HUES48 (cell line): ENCODE results near the gene LAMA2.

Experiments
- H3K27ac ChIP-seq: one replicate; pipeline ENCODE4 v1.7.0; 2013; ENCODE audit warnings: low read depth, low read length, inconsistent platforms
- H3K27me3 ChIP-seq: 2 replicates; pipeline ENCODE4 v1.6.1; 2013; ENCODE audit warnings: mild to moderate bottlenecking, low read length; ENCODE audit not compliant: control insufficient read depth, insufficient read depth
- H3K36me3 ChIP-seq: 2 replicates; pipeline ENCODE4 v1.6.1; 2013; ENCODE audit warnings: low read length; ENCODE audit not compliant: control insufficient read depth, insufficient read depth
- H3K4me1 ChIP-seq: 2 replicates; pipeline ENCODE4 v1.6.1; 2013; ENCODE audit warnings: mild to moderate bottlenecking, low read length; ENCODE audit not compliant: control insufficient read depth, insufficient read depth
- H3K4me3 ChIP-seq: 2 replicates; pipeline ENCODE4 v1.5.1; 2013; ENCODE audit warnings: mild to moderate bottlenecking, low read depth, low read length
- H3K9ac ChIP-seq: 2 replicates; pipeline ENCODE4 v1.6.1; 2013; ENCODE audit warnings: mild to moderate bottlenecking, low read depth, low read length, moderate library complexity
- H3K9me3 ChIP-seq: 2 replicates; pipeline ENCODE4 v1.6.1; 2013; ENCODE audit warnings: low read length; ENCODE audit not compliant: control insufficient read depth, insufficient read depth

LAMA2 gene

GRCh38 chr6:128903715-128904114, 20.8 kb downstream of the LAMA2 start:
- Histone ChIP-seq H3K9me3 (no peaks in the 10 kb centered on the region), H3K27me3 (no peaks in the 10 kb centered on the region), H3K27ac (no peak overlapping the region), H3K9ac (no peak overlapping the region), H3K4me3 (no peak overlapping the region), H3K4me1 (no peaks in the 10 kb centered on the region), H3K36me3 (no peaks in the 10 kb centered on the region)

- no peaks in the 10 kb centered on the region for H3K36me3 ChIP-seq
- H3K4me3 ChIP-seq: no peak overlapping the region
- no peak overlapping the region for H3K27ac ChIP-seq
- H3K9me3 ChIP-seq: no peaks in the 10 kb centered on the region
- H3K9ac ChIP-seq: no peak overlapping the region
- no peaks in the 10 kb centered on the region for H3K27me3 ChIP-seq
- H3K4me1 ChIP-seq: no peaks in the 10 kb centered on the region; the same call in 1 of the 2 replicates
Measured at GRCh38 chr6:128914051-128914450, 31.1 kb downstream of the LAMA2 start.

- H3K27me3 ChIP-seq: no peaks in the 10 kb centered on the region
- no peak overlapping the region for H3K9ac ChIP-seq
- no peak overlapping the region for H3K27ac ChIP-seq
- no peak overlapping the region for H3K4me3 ChIP-seq
- H3K9me3 ChIP-seq: no peaks in the 10 kb centered on the region
- no peaks in the 10 kb centered on the region for H3K36me3 ChIP-seq
- H3K4me1 ChIP-seq: no peaks in the 10 kb centered on the region; the same call in 1 of the 2 replicates
Measured at GRCh38 chr6:128918886-128919285, 35.9 kb downstream of the LAMA2 start.

GRCh38 chr6:128919412-128920180, 36.7 kb downstream of the LAMA2 start:
- H3K27ac ChIP-seq: no peak overlapping the region
- H3K36me3 ChIP-seq: no peaks in the 10 kb centered on the region
- no peak overlapping the region for H3K9ac ChIP-seq
- H3K4me1 ChIP-seq: no peaks in the 10 kb centered on the region; the same call in 1 of the 2 replicates
- H3K27me3 ChIP-seq: no peaks in the 10 kb centered on the region
- H3K4me3 ChIP-seq: no peak overlapping the region
- H3K9me3 ChIP-seq: no peaks in the 10 kb centered on the region

GRCh38 chr6:128925765-128926164, 42.8 kb downstream of the LAMA2 start:
- Histone ChIP-seq H3K9ac (no peak overlapping the region), H3K4me1 (no peaks in the 10 kb centered on the region), H3K4me3 (no peak overlapping the region), H3K9me3 (no peaks in the 10 kb centered on the region), H3K36me3 (no peaks in the 10 kb centered on the region), H3K27ac (no peak overlapping the region), H3K27me3 (no peaks in the 10 kb centered on the region)

GRCh38 chr6:128929869-128930268, 46.9 kb downstream of the LAMA2 start:
- Histone ChIP-seq H3K36me3 (no peaks in the 10 kb centered on the region), H3K9me3 (no peaks in the 10 kb centered on the region), H3K9ac (no peak overlapping the region), H3K27me3 (no peaks in the 10 kb centered on the region), H3K4me3 (no peak overlapping the region), H3K27ac (no peak overlapping the region), H3K4me1 (no peaks in the 10 kb centered on the region)

GRCh38 chr6:128930321-128930720, 47.4 kb downstream of the LAMA2 start:
- H3K9ac ChIP-seq: no peak overlapping the region
- no peaks in the 10 kb centered on the region for H3K4me1 ChIP-seq
- no peak overlapping the region for H3K27ac ChIP-seq
- H3K4me3 ChIP-seq: no peak overlapping the region
- no peaks in the 10 kb centered on the region for H3K36me3 ChIP-seq
- no peaks in the 10 kb centered on the region for H3K27me3 ChIP-seq
- no peaks in the 10 kb centered on the region for H3K9me3 ChIP-seq

- H3K36me3 ChIP-seq: no peaks in the 10 kb centered on the region
- no peaks in the 10 kb centered on the region for H3K27me3 ChIP-seq
- H3K4me3 ChIP-seq: no peak overlapping the region
- H3K9ac ChIP-seq: no peak overlapping the region
- no peaks in the 10 kb centered on the region for H3K4me1 ChIP-seq
- H3K27ac ChIP-seq: no peak overlapping the region
- H3K9me3 ChIP-seq: no peaks in the 10 kb centered on the region
Measured at GRCh38 chr6:128932061-128932460, 49.1 kb downstream of the LAMA2 start.

- H3K4me1 ChIP-seq: peaks cover 40% of the 10 kb centered on the region
- no peak overlapping the region for H3K9ac ChIP-seq
- H3K27me3 ChIP-seq: no peaks in the 10 kb centered on the region
- no peak overlapping the region for H3K27ac ChIP-seq
- H3K9me3 ChIP-seq: no peaks in the 10 kb centered on the region
- H3K4me3 ChIP-seq: no peak overlapping the region
- no peaks in the 10 kb centered on the region for H3K36me3 ChIP-seq
Measured at GRCh38 chr6:128950864-128951263, 67.9 kb downstream of the LAMA2 start.

- Histone ChIP-seq H3K4me1 (peaks cover 40% of the 10 kb centered on the region), H3K9me3 (no peaks in the 10 kb centered on the region), H3K27ac (no peak overlapping the region), H3K9ac (no peak overlapping the region), H3K36me3 (no peaks in the 10 kb centered on the region), H3K27me3 (no peaks in the 10 kb centered on the region), H3K4me3 (no peak overlapping the region)
Measured at GRCh38 chr6:128952902-128953301, 70.0 kb downstream of the LAMA2 start.

GRCh38 chr6:128954308-128955043, 71.5 kb downstream of the LAMA2 start:
- H3K4me1 ChIP-seq: peaks cover 40% of the 10 kb centered on the region
- H3K36me3 ChIP-seq: no peaks in the 10 kb centered on the region
- no peaks in the 10 kb centered on the region for H3K27me3 ChIP-seq
- H3K9ac ChIP-seq: no peak overlapping the region
- H3K27ac ChIP-seq: peak overlapping the region; percentile 57
- no peaks in the 10 kb centered on the region for H3K9me3 ChIP-seq
- peak overlapping the region; percentile 5; the same call in 1 of the 2 replicates for H3K4me3 ChIP-seq
